Glutamatergic neuron (in vitro differentiated cells): Measurements from ENCODE around the gene CRMP1. TPM values are rescaled to one million over a fixed set of nuclear protein-coding genes. Genes with fewer than 3 reads are reported as not detected.

Source experiments
- DNase-seq: peaks from one replicate; pipeline ENCODE4 v3.0.0; 2022
- H3K27ac Mint-ChIP-seq: one replicate; pipeline ENCODE4 v1.8.0; 2020; ENCODE audit warnings: mild to moderate bottlenecking, mixed read lengths, inconsistent platforms; ENCODE audit not compliant: unreplicated experiment
- H3K27me3 Mint-ChIP-seq: one replicate; pipeline ENCODE4 v1.8.0; 2020; ENCODE audit warnings: mild to moderate bottlenecking, moderate library complexity, mixed read lengths, inconsistent platforms; ENCODE audit not compliant: unreplicated experiment
- H3K36me3 Mint-ChIP-seq: one replicate; pipeline ENCODE4 v1.8.0; 2020; ENCODE audit warnings: mild to moderate bottlenecking, mixed read lengths, inconsistent platforms; ENCODE audit not compliant: unreplicated experiment
- H3K4me1 Mint-ChIP-seq: one replicate; pipeline ENCODE4 v1.8.0; 2020; ENCODE audit warnings: mild to moderate bottlenecking, low read depth, mixed read lengths, inconsistent platforms; ENCODE audit not compliant: unreplicated experiment
- H3K4me3 Mint-ChIP-seq: one replicate; pipeline ENCODE4 v1.8.0; 2020; ENCODE audit warnings: mild to moderate bottlenecking, mixed read lengths, inconsistent platforms; ENCODE audit not compliant: unreplicated experiment
- H3K9me3 Mint-ChIP-seq: one replicate; pipeline ENCODE4 v1.8.0; 2020; ENCODE audit warnings: mild to moderate bottlenecking, moderate library complexity, mixed read lengths, inconsistent platforms; ENCODE audit not compliant: unreplicated experiment
- CTCF ChIP-seq: fragments of 200-600 bp; sonication (generic); IDR thresholded peaks from one replicate; pipeline ENCODE4 v1.5.0; 2021; ENCODE audit not compliant: partially characterized antibody, unreplicated experiment
- total RNA-seq: library from RNA; stranded (reverse); fragmentation: NEBNext Ultra II Directional; extraction: Animal tissue kit (Norgen Biotek cat#: 25700); gene quantifications from one replicate; pipeline ENCODE4 v1.2.1, GENCODE V29; 2021; ENCODE audit not compliant: unreplicated experiment

CRMP1 gene
- total RNA-seq, 1 donor from 2014 or later, result 947 TPM

GRCh38 chr4:5784960-5785611 lies 107.8 kb downstream of the CRMP1 start:
- H3K9me3 Mint-ChIP-seq, result peaks cover 6% of the 10 kb centered on the region
- H3K4me1 Mint-ChIP-seq, result peaks cover 20% of the 10 kb centered on the region
- peak overlapping the region; percentile 61 for H3K4me3 Mint-ChIP-seq
- H3K27ac Mint-ChIP-seq, result peak overlapping the region; percentile 89
- TF ChIP-seq CTCF, result no peak
- peak; percentile 42 for DNase-seq
- peaks cover 9% of the 10 kb centered on the region for H3K27me3 Mint-ChIP-seq
- peaks cover 29% of the 10 kb centered on the region for H3K36me3 Mint-ChIP-seq

GRCh38 chr4:5784021-5784420 lies 108.9 kb downstream of the CRMP1 start:
- Mint-ChIP-seq H3K9me3 (peaks cover 6% of the 10 kb centered on the region), H3K36me3 (peaks cover 29% of the 10 kb centered on the region), H3K4me3 (no peak overlapping the region), H3K27ac (no peak overlapping the region), H3K27me3 (peaks cover 9% of the 10 kb centered on the region), H3K4me1 (peaks cover 18% of the 10 kb centered on the region)
- no peak for DNase-seq
- no peak for TF ChIP-seq CTCF

- H3K27ac Mint-ChIP-seq, result no peak overlapping the region
- no peak overlapping the region for H3K4me3 Mint-ChIP-seq
- no peak for DNase-seq
- no peak for TF ChIP-seq CTCF
- H3K36me3 Mint-ChIP-seq, result peaks cover 26% of the 10 kb centered on the region
- peaks cover 7% of the 10 kb centered on the region for H3K27me3 Mint-ChIP-seq
- peaks cover 16% of the 10 kb centered on the region for H3K4me1 Mint-ChIP-seq
- H3K9me3 Mint-ChIP-seq, result peaks cover 3% of the 10 kb centered on the region
Observed at GRCh38 chr4:5783486-5783885, 109.4 kb downstream of the CRMP1 start.

- TF ChIP-seq CTCF, result no peak
Observed at GRCh38 chr4:5782829-5783476, 109.9 kb downstream of the CRMP1 start.

GRCh38 chr4:5781691-5782090 lies 111.2 kb downstream of the CRMP1 start:
- Mint-ChIP-seq H3K4me3 (no peak overlapping the region), H3K27me3 (peaks cover 7% of the 10 kb centered on the region), H3K9me3 (peaks cover 3% of the 10 kb centered on the region), H3K36me3 (peaks cover 19% of the 10 kb centered on the region), H3K4me1 (peaks cover 16% of the 10 kb centered on the region), H3K27ac (no peak overlapping the region)
- TF ChIP-seq CTCF, result no peak
- no peak for DNase-seq

More at GRCh38 chr4:5782829-5783476, 109.9 kb downstream of the CRMP1 start:
- H3K27me3 Mint-ChIP-seq, result peaks cover 7% of the 10 kb centered on the region
- H3K27ac Mint-ChIP-seq, result peak overlapping the region; percentile 67
- H3K4me1 Mint-ChIP-seq, result peaks cover 16% of the 10 kb centered on the region
- DNase-seq, result no peak
- no peak overlapping the region for H3K4me3 Mint-ChIP-seq
- peaks cover 3% of the 10 kb centered on the region for H3K9me3 Mint-ChIP-seq
- peaks cover 22% of the 10 kb centered on the region for H3K36me3 Mint-ChIP-seq
